ENCODE data around the gene TDRD1. TPM values are rescaled to one million over a fixed set of nuclear protein-coding genes. Genes with fewer than 3 reads are reported as not detected.

Gene TDRD1
- total and polyA plus RNA-seq, 2 donors (not counting 3 experiments of a cell fraction or from before 2014, with no cell fraction given) = not detected

GRCh38 chr10:114188900-114189299 is 9.7 kb downstream of the TDRD1 start:
- Histone ChIP-seq H3K9ac (replicated peaks; ENCODE audit: extremely low read depth, insufficient read depth, low read length) (no peak overlapping the region), H3K9me3 (replicated peaks; ENCODE audit: control insufficient read depth, insufficient read depth, low read length) (no peaks in the 10 kb centered on the region), H2AFZ (ENCODE audit: low read depth, low read length) (no peak overlapping the region), H3K79me2 (ENCODE audit: control insufficient read depth, insufficient read depth, low read length) (no peaks in the 10 kb centered on the region), H3K4me3 (replicated peaks in 1 of 3; ENCODE audit: insufficient read depth in 1 of 3, low read depth in 1 of 3, low read length in 3 of 3) (no peak overlapping the region), H4K20me1 (replicated peaks; ENCODE audit: control insufficient read depth, extremely low read depth, insufficient read depth, low read length) (no peaks in the 10 kb centered on the region), H3K4me1 (ENCODE audit: control insufficient read depth, extremely low read depth, insufficient read depth, low read length) (no peaks in the 10 kb centered on the region), H3K36me3 (ENCODE audit: control insufficient read depth in 2 of 2, extremely low read depth in 1 of 2, insufficient read depth in 2 of 2, low read length in 2 of 2) (no peaks in the 10 kb centered on the region), H3K9me1 (replicated peaks; ENCODE audit: control insufficient read depth, extremely low read depth, insufficient read depth, low read length) (no peaks in the 10 kb centered on the region), H3K27ac (ENCODE audit: insufficient read depth, low read depth, low read length) (no peak overlapping the region), H3K27me3 (ENCODE audit: control insufficient read depth in 2 of 2, insufficient read depth in 2 of 2, low read length in 2 of 2) (no peaks in the 10 kb centered on the region), H3K4me2 (ENCODE audit: insufficient read depth, low read length) (no peak overlapping the region)
- no peak for FAIRE-seq
- intact Hi-C loops (cut with micrococcal nuclease) (no loop called here), dilution Hi-C loops (cut with MboI; ENCODE audit: extremely low pct_ligation_motif_present, low sequenced_read_pairs) (no loop called here)
- no TSS peak for BruUV-seq (replicated peaks)
- no peak for TF ChIP-seq MAX (IDR thresholded peaks at IDR 0.05; ENCODE audit: insufficient read depth, insufficient read length)
- no peak for TF ChIP-seq GATA2 (IDR thresholded peaks at IDR 0.05; ENCODE audit: insufficient read depth, insufficient read length, low read depth, low read length)
- TF ChIP-seq JUN (IDR thresholded peaks at IDR 0.05; ENCODE audit: borderline replicate concordance, insufficient read depth, insufficient read length, low read depth) = no peak
- TF ChIP-seq FOS (IDR thresholded peaks at IDR 0.05; ENCODE audit: borderline replicate concordance, insufficient read depth, low read length) = no peak
- TF ChIP-seq MYC (IDR thresholded peaks at IDR 0.05; ENCODE audit: low read depth, low read length) = no peak
- no peak for TF ChIP-seq POLR2A (IDR thresholded peaks at IDR 0.05; ENCODE audit: low read depth, low read length)
- TF ChIP-seq POLR2AphosphoS5 (IDR thresholded peaks at IDR 0.05; ENCODE audit: insufficient read depth, low read depth, low read length) = no peak
- no peak for TF ChIP-seq EZH2 (IDR thresholded peaks at IDR 0.05; ENCODE audit: borderline replicate concordance, low read depth, low read length, severe bottlenecking)
- TF ChIP-seq CTCF (IDR thresholded peaks at IDR 0.05; ENCODE audit: extremely low read depth in 1 of 2, insufficient read depth in 1 of 2, low read depth in 1 of 2, low read length in 2 of 2) = no peak
- ChIA-PET POLR2A (no interaction called here), CTCF (interaction anchor here (1.5 kb wide), 1 partner anchor 7 kb away, joined by 8 read pairs; no protein-coding TSS in a partner anchor)
- no peak for DNase-seq (ENCODE audit: low read depth, low spot score)
